HG03097 (cell line): ENCODE results near the gene SND1.

Source experiments
- ATAC-seq: cut with Tn5 transposase; IDR thresholded peaks from one replicate; pipeline ENCODE4 v1.9.1; 2021; ENCODE audit not compliant: unreplicated experiment, low FRiP score

SND1 gene

GRCh38 chr7:128076196-128076795 lies 424.3 kb downstream of the SND1 start:
- ATAC-seq = no peak

GRCh38 chr7:128076796-128077271 lies 424.8 kb downstream of the SND1 start:
- ATAC-seq = no peak

- ATAC-seq = no peak
These were observed 426.3 kb downstream of the SND1 start for GRCh38 chr7:128078309-128078708.

GRCh38 chr7:128080169-128080568 lies 428.2 kb downstream of the SND1 start:
- ATAC-seq = no peak

- no peak for ATAC-seq
These were observed 429.4 kb downstream of the SND1 start for GRCh38 chr7:128081351-128081750.

GRCh38 chr7:128081808-128082207 lies 429.8 kb downstream of the SND1 start:
- no peak for ATAC-seq

GRCh38 chr7:128082431-128082830 lies 430.4 kb downstream of the SND1 start:
- no peak for ATAC-seq

GRCh38 chr7:128084896-128085608 lies 433.1 kb downstream of the SND1 start:
- ATAC-seq = no peak

GRCh38 chr7:128090492-128090891 lies 438.5 kb downstream of the SND1 start:
- ATAC-seq = no peak

- ATAC-seq = no peak
These were observed 439.1 kb downstream of the SND1 start for GRCh38 chr7:128091106-128091505.

- no peak for ATAC-seq
These were observed 440.2 kb downstream of the SND1 start for GRCh38 chr7:128092221-128092620.

- ATAC-seq = no peak
These were observed 441.9 kb downstream of the SND1 start for GRCh38 chr7:128093614-128094570.

- ATAC-seq = no peak
These were observed 442.7 kb downstream of the SND1 start for GRCh38 chr7:128094686-128095085.

GRCh38 chr7:128097211-128097731 lies 445.3 kb downstream of the SND1 start:
- no peak for ATAC-seq

- ATAC-seq = no peak
These were observed 446.6 kb downstream of the SND1 start for GRCh38 chr7:128098629-128099028.

GRCh38 chr7:128099204-128099671 lies 447.2 kb downstream of the SND1 start:
- ATAC-seq = no peak

- ATAC-seq = no peak
These were observed 448.4 kb downstream of the SND1 start for GRCh38 chr7:128100225-128100948.

- ATAC-seq = no peak
These were observed 449.1 kb downstream of the SND1 start for GRCh38 chr7:128100949-128101713.

- ATAC-seq = no peak
These were observed 450.7 kb downstream of the SND1 start for GRCh38 chr7:128102490-128103291.
